AML-193 (cell line): Measurements from ENCODE around the gene PKNOX2.

Experiments used
- DNase-seq, 2 experiments: peaks; one replicate each; lab custom pipeline; 2025; lab: John Stamatoyannopoulos, UW

Gene PKNOX2

DNA sequence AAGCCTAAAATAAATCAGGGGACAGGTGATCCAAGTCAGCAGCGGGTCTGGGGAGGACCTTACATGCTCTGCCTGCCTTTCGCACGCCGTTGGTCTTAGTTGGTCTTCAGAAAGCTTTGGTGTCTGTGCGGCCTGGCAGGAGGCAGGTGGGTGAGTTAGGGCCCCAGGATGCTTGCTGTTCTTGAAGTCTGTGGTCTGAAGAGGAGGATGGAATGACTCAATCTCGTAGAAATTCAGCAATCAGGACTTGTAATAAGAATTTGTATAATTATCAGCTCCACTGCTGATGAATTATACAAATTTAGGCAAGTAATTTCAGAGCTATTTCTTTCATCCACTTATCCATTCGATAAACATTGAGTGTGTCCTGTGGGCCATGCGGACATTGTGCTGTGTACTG, 193.0 kb downstream of the PKNOX2 start:
- no peak for DNase-seq

DNA sequence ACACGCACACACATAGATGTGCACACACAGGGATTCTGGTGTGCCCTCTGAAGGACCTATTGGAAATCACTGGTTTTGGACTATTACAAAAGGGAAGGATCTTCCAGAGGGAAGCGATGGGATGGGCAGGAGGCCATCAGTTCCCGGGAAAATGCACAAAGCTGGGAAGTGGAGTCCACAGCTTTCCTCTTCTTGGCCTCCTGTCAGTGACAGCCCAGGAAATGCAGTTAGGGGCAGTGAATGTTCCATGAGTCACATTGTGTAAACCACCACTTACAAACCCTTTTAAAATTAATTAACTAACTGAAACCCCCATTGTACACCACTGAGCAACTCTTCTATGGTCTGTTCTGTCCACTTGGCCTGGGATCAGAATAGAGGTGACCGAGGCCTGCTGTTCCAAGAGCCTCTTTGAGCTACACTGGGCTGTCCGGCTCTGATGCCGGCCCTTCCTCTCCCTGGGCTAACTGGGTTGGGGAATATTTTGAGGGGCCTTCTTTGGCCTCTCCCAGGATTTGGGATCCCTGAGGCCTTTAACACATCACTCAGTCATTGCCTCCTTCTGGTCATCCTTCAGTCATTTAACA, 193.8 kb downstream of the PKNOX2 start:
- no peak for DNase-seq

DNA sequence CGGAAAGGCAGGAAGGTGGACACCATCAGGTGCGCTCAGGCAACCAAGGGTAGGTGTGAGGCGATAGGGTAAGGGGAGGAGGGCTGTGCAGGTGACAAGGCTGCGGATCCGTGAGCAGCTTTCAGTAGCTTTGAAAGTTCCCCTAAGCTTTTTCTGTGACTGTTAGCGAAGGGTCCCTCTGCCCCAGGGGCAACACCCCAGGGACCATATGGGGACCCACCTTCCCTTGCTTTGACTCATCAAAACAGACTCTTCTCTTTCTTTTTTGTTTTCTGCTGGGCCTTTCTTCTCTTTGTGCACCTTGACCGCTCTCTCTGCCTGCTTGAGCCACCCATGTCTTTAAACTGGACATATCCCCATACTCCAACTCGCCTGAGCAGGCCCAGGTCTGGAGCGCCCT, 194.6 kb downstream of the PKNOX2 start:
- DNase-seq = no peak

DNA sequence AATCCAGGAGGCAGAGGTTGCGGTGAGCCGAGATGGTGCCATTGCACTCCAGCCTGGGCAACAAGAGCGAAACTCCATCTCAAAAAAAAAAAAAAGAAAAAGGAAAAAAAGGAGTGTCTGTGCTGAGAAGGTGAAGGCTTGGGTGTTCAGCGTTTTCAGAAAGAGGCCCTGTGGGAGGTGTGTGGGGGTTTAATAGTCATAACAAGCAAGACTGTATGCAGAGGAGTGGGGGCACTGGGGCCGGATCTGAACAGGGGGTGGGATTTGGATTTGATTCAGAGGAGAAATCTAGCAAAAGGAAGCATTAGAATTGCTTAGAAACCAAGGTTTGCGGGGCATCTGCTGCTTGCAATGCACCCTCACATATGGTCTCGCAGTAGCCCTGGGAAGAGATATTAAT, 195.5 kb downstream of the PKNOX2 start:
- no peak for DNase-seq

DNA sequence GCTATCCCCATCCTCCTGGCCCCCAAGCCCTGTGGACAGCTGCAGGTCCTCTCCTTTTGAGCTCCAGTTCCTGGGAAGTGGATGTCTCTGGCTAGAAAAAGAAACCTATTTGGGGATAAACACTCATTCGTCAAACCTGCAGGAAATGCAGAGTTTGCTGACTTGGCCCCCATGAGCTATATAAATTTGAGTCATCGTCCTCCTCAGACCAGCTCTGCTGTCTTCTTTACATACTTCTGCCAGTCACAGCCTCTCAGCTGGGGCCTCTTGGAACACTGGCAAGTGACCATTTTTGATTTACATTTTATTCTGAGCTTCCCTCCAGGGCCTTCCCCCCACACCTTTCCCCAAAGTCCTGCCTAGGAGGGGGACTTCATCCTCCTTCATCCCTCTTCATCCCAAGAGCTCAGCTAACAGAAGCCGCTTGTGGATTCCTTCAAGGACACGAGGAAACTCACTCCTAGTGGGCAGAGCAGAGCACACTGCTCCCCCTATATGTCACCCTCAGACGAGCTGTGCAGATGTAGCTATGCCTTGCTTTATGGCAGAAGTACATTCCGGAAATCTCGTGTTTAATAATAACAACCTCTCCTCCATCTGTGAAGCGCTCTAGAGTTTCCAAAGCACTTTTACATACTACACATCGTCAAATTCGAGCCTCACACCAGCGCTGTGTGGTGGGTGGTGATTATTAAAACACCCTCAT, 199.7 kb downstream of the PKNOX2 start:
- no peak for DNase-seq

DNA sequence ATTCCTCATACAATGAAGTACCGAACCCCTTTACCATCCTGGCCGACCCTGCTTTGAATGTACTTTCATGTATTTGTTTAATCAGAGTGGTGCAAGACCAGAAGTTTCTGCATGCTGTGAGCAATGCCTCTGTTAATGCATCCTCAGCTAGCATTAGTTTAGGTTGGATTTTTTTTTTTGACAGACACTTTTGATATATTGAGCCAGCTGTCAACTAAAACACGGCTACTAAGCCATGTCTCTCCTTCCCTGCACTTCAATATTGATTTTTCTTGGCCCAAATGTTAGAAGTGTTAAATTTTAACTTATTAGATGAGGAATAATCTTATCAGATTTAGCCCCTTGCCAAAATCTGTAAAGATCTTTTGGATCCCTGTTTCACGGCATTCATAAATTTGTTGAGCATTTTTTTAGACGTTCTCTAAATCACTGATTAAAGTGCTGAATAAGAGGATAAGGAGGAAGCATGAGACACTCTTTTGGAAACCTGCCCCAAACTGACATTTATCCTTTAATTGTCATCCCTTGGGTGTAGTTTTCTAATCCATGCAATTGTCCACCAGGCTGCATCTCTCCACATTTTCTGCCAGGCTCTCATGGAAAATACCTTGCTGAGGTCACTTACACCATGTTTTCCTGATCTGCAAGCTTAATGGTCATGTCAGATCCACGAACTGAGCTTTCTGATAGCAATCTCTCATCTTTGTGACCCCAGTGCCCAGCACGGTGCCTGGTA, 200.8 kb downstream of the PKNOX2 start:
- DNase-seq = no peak

DNA sequence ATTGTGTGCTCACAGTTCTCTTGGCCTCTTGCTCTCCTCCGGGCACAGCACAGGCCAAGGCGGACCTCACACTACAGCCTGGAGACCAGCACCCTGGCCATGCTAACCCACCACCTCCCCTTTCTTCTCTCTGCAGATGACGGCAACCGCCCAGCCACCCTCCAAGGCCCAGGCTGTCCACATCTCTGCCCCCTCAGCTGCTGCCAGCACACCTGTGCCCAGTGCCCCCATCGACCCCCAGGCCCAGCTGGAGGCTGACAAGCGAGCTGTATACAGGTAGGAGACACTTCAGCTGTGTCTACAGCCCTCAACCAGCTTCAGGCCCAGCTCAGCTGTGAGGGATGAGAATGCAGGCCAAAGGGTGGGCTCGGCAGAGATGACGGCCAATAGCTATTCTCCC, 203.2 kb downstream of the PKNOX2 start:
- DNase-seq = no peak

DNA sequence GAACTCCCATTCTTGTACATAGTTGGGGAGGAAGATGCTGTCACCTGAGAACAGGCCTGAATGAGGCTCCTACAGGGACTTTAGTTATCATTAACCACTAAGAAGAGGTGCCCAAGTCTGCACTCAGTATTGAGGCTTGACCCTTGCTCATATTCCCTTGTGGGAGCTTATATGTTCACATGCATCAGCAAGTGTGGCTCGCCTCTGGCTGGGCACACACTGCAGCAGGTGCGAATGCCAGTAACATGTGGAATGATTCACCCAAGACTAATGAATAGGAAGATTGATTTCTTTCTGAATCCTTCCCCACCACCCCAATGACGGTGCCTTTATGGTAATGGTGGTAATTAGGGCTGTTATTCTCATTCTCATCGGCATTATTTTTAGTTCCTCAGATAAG, 204.2 kb downstream of the PKNOX2 start:
- DNase-seq = no peak

DNA sequence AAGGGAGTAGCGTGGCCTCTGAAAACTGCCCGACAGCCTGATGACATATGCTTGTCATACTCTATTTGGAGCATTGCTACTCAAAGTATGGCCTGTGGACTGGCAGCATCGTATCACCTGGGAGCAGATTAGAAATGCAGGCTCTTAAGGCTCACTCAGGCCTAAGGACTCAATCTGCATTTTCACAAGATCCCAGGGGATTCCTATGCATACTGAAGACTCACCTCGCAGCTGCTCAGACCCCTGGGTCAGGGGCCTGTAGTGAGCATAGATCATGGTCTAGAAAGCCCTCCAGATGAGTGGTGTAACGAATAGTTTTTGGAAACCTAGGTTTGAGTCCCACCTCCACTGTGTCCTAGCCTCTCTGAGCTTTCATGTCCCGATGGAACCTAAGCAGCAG, 205.3 kb downstream of the PKNOX2 start:
- DNase-seq = no peak

DNA sequence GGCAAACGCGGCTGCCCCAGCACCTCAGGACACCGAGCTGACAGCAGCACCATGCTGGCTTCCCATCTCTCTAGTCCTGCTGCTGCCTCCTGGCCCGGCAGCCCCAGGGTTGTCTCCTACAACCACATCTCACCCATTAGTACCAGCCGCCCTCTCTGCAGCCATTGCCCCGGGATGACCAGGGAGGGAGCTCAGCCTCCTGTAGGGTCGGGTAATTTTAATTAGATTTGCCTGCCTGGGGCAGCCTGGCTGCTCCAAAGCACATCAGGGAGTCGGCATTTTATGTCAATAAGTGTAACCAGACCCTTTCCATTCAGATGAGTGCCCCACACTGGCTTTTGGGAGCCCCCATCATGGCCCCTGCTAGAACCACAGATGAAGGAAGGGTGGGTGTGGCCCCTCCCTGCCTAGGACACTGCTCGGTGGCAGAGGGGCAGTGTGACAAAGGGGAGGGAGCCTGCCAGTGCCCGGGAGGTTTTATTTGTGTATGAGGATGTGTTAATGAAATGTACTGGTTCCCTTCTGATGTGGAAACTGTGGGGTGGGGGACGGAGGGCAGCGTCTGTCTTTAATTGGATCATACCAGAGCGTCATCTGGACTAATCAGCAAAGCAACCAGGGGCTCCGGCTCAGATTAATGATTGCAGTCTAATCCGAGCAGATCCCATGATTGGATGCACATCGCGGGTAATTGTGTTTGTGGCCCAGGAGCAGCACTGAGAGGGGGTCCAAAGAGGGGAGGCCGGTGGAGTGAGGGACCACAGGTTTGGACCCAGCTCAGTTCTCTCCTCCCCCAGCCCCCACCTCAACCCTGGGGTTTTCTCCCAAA, 206.2 kb downstream of the PKNOX2 start:
- DNase-seq = no peak

DNA sequence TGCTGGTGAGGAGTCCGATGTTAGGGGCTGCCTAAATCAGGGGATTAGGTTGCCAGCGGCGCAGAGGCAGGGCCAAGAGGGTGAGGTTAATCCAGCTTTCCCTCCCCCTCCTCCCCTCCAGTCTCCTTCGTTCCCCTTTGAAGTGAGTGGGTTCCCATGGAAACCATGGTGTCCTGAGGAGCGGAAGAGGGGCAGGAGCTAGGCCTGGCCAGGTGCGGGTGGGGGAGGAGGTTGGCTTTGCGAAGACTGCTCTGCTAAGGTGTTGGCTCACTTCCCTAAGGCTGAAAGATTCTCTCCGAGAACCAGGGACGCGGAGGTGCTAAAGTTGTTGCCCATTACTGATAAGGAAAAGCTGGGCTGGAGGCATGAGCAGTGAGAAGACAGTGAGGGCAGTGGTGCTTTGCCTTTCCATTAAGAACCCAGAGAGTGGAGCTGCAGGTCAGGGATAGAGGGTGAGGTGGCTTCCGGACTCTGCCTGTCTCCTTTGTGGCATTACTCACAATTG, 206.9 kb downstream of the PKNOX2 start:
- DNase-seq = no peak

DNA sequence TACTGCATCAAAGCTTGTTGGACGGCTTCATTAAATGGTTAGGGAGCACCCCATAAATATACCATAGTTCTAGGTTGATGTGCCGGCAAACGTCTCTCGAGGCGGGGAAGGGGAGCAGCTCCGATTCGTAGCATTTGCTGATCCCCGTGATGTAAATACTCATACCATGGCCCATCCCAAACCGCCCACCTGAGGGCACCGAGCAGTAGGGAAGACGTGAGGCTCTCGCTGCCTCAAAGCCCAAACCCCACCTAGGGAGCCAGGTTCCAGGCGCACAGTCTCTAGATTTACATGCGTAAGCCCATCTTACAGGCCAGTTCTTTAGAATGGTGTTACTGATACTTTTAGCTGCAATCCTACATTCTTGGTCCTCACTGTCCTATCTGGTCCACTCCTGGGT, 207.5 kb downstream of the PKNOX2 start:
- DNase-seq = no peak

DNA sequence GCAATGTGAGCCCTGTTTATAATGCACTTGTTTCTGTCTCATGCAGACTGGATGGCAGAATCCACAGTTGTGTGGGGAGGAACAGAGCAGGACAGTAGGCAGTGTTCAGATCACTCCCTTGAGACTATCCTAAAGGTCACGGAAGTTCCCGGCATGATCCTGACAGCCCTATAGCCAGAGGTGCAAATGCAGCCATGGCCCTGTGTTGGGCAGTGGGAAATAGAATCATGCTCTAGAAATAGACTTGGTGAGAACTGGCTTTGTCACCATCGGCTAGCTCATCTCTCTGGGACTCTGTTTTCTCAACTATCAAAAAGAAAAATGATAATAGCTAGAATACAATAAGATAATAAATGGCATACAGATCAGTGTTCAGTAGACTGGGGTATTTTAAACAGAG, 208.4 kb downstream of the PKNOX2 start:
- DNase-seq = no peak

DNA sequence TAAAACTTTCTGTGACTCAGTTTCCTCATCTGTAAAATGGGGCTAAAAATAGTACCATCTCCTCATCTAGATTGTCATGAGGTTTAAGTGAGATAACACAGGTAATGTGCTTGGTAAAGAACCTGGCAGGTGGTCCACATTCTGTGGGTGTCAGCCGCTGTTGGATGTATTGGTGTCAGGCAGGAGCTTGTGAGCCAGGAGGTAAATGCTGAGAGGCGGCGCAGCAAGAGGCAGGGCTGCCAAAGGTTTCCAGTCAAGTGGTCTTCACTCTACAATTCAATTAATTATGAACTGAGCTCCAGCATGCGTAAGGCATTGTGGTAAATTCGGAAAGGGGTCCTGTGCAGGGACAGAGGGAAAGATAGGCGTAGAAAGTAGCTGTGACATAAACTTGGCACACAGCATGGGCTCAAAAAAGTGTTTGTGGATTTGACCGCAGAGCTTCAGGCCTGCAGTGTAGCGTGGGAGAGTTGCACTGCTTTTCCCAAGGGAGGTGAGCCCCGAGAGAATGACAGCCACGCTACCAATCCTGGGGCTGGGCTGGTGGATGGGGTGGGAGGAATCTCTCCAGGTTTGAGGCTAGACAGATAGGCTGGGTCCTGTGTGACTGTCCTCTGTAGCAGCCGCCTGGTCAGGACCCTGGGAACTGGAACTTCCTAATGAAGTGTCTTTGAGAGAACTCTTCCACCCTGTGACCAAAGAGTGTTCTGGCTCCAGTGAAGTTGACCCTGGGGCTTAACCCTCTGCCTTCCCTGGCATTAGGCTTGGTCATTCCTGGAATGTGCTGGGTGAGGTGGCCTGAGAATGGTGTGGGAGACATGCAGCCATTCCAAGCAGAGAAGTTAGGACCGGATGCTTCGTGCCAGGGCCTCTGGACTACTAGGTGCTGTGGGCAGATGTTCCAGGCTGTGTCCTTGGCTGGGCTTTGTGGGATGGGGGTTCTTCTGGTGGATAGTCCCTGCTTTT, 209.2 kb downstream of the PKNOX2 start:
- DNase-seq = no peak

DNA sequence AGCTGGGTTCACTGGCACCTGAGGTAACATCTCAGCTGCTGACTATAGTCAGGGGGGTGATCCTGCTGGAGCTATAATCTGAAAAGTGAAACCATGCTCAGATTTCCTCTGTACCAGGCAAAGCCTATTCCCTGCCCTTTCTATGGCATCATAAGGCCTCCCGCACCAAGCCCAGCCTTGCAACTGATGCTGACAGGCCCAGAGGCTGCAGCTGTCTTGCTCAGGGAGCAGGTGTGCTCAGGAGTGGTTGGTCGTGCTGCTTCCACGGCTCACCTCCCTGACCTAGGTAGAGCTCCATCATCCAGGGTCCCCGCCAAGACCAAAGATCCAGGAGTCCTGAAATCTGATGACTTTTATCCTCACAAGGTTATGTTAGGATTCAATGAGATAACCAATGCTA, 209.8 kb downstream of the PKNOX2 start:
- DNase-seq = no peak

DNA sequence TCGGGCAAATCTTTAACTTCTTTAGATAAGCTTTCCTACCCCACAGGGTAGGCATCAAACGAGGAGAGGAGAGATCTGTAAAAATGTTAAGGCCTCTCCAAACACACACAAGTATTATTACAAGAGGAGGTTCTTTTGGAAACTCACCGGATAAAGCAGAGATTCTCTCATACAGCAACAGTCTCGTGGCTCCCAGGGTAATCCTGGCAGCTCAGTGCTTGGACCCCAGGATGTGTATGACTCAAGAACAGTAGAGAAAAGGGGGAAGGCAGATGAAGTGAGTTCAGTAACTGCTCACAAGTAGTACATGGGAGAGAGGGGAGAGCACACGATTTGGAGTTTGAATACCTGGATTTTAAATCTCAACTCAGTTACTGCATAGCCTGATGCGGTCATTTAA, 210.6 kb downstream of the PKNOX2 start:
- no peak for DNase-seq

DNA sequence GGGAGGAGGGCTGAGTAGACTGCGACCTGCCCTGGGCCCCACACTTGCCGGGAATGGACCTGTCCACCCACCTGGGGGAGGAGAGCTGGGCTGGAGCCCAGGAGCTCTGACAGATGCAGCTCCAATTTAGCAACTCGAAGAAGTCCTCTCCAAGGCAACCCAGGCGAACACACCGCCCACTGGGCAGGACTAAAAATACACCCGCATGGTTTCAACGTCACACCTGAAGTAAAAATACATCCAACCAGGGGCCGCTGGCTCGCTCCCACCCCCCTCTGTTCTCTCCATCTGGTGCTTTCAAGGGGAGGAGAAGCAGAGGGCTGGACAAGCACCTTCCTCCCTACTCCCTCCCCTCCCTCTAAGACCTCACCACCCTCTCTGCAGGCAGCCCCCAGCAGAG, 211.6 kb downstream of the PKNOX2 start:
- no peak for DNase-seq

DNA sequence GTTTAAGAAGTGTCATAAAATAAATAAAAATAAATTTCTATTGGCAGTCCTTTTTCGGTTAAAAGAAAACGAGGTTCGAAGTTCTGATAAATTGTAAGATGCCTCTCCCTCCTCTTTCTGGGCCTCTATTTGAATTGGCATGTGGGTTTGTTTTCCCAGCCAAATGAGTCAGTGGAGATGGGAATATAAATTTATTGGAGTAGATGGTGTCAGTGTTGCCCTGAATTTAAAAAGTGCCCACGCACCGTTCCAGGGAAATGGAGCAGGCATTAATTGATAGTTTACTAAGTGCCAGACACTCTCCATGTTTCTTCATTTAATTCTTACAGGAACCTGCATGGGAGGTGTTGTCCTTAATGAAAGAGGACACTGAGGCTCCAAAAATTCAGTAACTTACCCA, 212.3 kb downstream of the PKNOX2 start:
- no peak for DNase-seq

DNA sequence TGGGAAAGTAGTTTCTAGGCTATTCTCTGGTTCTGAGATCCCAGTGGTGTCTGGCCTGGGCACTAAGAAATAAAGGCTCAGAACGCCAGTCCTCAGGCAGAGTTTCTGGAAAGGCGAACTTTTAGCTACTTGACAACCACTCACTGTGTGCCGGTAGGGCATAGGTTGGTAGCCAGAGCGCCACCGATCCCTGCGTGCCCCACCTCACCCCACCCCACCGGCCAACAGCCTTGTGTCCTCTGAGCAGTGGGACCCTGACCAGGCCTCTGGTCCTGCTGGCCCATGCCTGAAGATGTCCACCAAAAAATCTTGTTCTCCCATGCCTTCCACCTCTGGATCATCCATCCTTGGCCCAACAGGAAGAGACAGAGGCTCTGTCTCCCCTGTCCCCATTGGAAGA, 213.5 kb downstream of the PKNOX2 start:
- DNase-seq = no peak

DNA sequence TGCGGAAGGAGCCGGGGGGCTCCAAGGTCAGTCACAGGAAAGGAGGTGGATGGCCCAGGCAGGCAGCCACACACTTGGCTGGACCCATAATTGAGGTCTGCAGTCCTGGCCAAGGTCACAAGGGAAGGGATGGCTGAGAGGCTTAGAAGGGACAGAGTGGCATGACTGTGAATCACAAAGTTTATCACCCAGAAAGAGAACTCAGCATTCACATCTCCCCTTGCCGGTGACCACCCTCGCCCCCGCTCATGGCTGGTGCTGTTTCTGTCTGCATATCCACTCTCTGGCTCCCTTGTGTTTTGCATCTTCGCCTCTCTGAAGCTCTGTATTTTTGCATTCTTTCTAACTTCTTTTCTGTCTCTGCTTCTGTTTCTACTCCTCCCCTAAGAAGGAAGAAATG, 214.0 kb downstream of the PKNOX2 start:
- DNase-seq = no peak

DNA sequence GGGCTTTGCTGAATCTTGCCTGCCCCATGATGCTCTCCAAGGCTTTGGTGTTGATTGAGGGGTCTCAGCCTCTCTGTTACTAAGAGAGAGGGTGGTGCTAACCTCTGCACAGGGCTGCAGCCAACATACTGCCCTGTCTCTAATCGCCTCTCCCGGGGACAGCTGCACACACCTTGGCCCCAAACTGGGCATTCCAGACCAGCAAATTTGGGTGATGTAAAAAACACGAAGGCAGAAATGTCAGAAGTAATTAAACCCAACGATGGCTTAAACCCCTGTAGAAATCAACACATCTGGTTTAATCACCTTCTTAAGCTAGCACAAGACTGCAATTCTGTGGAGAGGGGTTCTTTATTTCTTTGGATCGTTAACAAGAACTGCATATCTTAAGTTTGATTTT, 215.0 kb downstream of the PKNOX2 start:
- DNase-seq = no peak
